Activated CD8-positive, alpha-beta memory T cell treated with anti-CD3 and anti-CD28 coated beads for 1 hour (primary cell): ENCODE results near the gene CASP10.

Experiments used
- DNase-seq, 2 donors: peaks; one replicate each; pipeline ENCODE4 v3.0.0-alpha.2; 2020; ENCODE audit warnings: low read depth in 1 of 2; ENCODE audit errors: extremely low read depth in 1 of 2

The CASP10 gene

DNA sequence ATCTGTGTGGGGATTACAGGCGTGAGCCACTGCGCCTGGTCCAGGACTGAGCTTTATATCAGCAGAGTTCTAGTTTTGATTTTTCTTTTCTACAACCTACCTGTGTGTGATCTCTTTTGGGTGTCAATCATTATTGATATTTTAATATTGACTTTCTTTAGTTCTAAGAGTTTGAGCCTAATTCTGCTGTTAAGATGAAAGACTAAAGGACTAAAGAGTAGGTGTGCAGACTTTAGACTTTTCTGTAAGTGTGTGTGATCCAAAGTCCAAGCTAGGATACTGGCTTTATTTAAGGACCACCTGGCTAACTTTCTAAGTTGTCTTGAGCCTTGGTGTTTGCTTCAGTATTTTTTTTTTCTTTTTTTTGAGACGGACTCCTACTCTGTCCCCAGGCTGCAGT lies 12.4 kb downstream of the CASP10 start:
- DNase-seq, result no peak

DNA sequence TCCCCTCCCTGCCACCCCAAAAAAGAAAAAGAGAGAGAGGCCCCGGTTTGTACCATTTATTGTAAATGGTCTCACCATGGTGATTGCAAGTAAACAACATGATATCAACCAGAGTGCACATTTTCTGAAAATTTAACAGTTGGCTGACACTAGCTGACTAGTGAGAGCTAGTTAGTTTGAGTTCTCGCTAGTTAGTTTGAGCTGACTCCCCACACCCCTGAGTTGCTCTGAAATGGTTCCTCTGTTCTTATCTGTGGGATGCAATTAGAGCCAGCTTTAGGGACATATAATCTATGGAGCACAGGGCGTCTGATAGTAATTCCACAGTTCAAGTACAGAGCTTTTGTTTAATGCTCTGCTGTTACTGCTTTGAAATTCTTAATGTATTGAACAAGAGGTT lies 13.1 kb downstream of the CASP10 start:
- no peak for DNase-seq

DNA sequence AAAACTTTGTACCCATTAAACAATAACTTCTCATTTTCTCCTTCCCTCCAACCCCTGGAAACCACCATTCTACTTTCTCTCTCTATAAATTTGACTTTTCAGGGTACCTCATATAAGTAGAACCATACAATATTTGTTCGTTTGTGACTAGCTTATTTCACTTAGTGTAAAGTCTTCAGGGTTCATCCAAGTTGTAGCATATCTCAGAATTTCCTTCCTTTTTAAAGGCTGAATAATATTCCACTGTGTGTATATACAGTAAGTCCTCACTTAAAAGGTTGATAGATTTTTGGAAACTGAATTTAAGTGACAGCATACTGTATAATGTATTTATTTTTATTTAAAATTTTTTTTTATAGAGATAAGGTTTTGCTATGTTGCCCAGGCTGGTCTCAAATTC lies 13.9 kb downstream of the CASP10 start:
- no peak for DNase-seq

DNA sequence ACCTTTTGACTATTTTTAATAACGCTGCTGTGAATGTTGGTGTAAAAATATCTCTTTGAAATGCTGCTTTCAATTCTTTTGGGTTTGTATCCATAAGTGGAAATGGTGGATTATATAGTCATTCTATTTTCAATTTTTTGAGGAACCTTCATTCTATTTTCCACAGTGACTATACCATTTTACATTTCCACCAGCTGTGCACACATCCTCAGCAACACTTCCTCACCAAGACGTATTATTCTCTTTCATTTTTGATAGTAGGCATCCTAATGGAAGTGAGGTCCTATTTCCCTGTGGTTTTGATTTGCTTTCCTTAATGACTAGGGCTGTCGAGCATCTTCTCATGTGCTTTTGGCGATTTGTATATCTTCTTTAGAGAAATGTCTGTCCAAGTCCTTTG lies 14.8 kb downstream of the CASP10 start:
- DNase-seq, result no peak

DNA sequence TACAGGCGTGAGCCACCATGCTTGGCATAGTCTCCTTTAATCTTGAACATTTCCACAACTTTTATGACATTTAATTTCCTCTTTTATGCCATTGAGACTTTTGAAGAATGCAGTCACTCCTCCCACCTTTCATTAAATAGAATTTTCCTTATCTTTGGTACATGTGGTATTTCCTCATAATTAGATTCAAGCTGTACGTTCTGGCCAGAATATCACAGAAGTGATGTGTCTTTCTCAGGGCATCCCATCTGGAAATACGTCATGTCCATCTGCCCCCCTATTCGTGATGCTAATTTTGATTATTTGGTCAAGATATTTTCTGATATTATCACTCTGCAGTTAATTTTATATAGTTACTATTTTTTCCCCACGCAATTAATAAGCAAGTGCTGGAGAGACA lies 16.9 kb downstream of the CASP10 start:
- no peak for DNase-seq

DNA sequence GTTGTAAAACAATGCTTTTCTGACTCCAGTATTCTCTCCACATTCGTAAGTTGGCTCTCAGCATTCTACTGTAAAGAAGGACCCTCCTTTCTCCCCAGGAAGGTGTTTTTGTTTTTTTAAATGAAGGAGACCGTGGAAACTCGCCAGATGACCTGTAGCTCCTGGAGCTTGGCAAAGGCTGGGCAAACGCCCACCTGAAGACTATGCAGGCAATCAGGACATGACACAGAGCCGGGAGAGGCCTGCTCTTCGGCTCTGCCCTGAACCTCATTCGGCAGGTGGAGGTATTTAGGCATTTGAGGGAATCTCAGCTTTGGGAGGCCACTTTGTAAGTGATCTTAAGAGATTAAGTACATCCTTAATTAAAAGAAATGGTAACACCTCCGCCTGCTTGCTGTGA lies 17.4 kb downstream of the CASP10 start:
- DNase-seq, result no peak

DNA sequence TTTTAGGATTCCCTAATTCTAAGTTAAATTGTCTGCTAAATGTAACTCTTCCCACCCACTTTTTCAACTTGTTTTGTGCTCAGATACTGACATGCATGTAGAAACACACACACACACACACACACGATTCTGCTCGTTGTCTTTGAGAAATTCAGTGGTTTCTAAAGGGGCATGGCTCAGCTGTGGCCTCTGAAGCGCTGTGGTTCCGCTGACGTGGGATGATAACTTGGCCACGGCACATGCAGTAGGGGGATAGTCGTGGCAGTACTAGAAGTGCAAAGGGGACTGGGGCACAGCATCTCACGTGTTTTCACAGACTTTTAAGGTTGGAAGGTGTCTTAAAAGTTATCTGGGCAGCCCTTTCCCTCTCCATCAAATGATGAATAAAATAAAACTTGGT lies 18.4 kb downstream of the CASP10 start:
- no peak for DNase-seq

DNA sequence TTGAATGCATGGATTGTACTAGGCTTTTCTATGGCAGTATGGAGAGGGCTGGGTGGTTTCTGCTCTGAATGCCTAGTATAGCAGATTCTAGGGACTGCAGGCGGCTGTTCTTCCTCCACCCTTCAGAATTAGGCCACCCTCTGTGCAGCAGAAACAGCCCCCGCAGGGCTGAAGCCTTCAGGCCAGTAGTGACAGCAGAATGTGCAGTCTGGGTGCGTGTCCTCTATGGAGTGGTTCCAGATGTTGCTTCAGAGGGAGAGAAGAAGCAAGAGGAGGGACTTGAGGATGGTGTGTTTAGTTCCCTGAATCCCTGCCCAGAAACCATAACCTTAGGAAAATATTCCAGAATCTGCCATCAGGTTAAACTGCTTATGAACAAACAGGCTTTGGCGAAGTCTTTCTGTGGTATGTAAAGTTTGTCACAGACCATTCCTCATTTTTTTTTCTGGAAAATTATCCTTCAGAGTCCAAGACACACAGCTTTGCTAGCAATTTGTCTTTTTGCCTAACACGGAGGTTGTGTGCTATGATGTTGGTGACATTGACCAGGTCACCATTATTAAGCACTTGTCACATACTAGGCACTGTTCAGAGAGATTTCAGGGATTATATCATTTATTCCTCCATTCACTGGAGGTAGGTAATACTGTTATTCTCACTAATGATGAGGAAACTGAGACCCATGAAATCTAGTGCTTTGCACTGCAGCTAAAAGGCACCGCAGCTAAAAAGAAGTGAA lies 21.1 kb downstream of the CASP10 start:
- DNase-seq, result no peak

DNA sequence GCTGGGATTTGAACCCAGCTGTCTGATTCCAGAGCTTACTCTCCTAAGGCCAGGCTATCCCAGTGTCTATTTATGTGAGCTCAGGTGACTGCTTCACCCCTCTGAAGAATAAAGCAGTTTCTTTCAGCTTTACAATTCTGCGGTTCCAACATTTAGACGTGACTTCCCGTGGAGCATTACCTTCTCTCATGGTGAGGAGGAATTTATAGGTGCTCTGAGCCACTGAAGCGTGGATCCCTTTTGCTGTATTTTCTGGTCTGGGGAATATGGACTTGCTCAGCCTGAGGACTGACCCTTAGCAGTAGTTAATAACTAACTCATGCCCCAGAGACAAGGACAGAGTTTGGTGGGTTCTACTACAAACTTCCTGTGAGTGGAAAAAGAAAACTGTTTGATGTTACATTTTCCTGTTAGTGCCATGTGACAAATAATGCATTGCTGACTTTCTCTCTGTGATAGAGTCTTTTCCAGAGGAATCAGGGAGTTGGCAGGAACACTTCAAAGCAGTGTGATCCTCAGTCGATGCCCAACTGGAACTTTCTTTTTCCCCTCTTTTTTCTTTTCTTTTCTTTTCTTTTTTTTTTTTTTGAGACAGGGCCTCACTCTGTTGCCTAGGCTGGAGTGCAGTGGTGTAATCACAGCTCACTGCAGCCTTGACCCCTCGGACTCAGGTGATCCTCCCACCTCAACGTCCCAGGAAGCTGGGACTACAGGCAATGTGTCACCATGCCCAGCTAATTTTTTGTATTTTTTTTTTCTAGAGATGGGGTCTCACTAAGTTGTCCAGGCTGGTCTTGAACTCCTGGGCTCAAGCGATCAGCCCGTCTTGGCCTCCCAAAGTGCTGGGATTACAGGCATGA lies 21.9 kb downstream of the CASP10 start:
- DNase-seq, result no peak

DNA sequence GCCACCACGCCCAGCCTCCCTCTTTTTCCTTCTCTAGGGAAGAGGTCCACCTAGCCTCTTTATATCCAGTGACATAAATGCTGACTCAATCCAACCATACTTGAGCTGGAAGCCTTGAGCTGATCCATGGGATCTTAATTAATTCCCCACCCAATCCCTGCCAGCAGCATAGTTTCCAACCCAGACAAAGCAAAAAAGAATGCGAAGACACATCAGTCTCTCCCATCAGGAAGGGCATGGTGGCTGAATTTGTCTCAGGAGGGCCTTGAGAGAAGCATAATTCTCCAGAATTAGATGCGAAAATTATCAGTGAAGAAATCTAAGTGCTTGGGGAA lies 22.5 kb downstream of the CASP10 start:
- DNase-seq, result no peak

DNA sequence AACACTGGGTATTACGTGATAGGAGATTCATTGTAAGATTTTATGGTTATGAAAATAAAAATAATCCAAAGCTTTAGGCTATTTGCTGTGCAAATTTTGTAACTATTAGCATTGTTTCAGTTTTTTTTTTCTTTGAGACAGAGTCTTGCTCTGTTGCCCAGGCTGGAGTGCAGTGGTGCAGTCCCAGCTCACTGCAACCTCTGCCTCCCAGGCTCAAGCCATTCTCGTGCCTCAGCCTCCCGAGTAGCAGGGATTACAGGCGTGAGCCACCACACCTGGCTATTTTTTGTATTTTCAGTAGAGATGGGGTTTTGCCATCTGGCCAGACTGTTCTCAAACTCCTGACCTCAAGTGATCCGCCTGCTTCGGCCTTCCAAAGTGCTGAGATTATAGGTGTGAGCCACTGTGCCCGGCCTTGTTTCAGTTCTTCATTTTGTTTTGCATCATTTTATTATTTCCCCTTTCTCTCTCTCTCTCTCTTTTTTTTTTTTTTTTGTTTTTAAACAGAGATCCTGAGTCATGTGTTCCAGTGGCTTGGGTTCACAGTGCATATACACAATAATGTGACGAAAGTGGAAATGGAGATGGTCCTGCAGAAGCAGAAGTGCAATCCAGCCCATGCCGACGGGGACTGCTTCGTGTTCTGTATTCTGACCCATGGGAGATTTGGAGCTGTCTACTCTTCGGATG lies 25.8 kb downstream of the CASP10 start:
- DNase-seq, result no peak

DNA sequence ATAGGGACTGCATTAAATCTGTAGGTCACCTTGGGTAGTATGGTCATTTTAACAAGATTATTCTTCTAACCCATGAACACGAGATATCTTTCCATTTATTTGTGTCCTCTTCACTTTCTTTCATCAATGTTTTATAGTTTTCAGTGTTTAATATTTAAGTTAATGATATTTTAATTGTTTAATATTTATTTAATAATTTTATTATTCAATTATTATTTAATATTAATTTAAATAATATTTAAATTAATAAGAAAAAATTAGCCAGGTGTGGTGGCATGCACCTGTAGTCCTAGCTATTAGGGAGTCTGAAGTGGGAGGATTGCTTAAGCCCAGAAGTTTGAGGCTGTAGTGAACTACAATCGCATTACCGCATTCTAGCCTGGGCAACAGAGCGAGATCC lies 33.0 kb downstream of the CASP10 start:
- DNase-seq, result no peak

DNA sequence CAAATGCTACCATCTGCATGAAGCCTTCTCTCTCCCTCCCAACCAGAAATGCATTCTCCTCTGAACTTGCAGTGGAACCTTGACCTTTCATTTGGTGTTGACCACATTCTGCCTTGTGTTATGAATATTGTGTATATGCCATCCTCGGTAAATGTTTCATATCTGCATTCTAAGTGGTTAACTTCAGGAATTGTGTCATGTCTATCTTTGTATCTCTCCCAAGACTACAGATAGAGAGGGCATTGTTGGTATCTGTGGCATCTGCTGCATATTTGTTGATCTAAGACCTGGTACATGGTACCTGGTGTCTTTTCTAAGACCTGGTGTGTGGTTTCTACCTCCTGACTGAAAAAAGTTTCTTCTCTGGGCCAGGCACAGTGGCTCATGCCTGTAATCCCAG lies 34.0 kb downstream of the CASP10 start:
- no peak for DNase-seq

DNA sequence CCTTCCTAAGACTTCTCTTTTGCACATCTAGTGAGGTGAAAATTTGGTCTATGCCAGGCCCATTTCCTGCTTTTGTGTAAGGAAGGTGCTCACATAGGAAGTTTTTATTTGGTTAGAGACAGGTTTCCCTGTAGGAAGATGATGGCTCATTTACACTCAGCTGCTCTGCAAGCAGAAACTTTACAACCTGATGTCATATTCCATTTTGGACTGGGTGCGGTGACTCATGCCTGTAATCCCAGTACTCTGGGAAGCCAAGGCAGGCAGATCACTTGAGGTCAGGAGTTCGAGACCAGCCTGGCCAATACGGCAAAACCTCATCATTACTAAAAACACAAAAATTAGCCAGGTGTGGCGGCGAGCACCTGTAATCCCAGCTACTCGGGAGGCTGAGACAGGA lies 35.8 kb downstream of the CASP10 start:
- DNase-seq, result no peak

DNA sequence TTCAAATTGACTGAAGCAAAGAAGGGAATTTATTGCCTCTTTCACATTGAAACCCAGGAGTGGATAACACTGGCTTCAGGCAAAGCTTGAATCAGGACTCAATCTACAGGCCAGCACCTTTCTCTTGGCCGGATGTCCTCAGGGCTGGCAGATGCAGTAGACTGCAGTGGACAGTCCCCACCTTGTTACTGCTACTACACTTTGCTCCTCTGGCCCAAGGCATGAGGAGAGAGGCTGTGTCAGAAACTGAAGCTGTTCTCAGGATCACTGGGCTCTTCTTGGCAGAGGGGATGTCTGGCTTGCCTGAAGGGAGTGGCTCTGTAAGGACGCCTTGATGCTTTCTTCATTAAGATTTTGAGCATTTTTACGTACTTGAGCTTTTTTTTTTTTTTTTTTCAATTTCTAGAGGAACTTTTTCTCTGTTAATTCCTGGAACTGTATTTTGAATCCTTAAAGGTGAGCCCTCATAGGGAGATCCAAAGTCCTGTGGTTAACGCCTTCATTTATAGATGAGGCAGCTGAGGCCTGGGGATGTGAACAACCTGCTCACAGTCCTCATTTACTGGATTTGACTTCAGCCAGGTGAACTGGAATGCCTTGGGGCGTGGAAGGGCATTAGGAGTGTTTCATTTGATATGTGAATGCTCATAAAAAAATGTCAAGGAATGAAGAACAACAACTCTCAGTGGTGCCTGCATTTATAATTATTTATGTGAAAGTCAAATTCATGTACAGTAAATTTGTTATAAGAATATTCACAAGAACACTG lies 36.6 kb downstream of the CASP10 start:
- DNase-seq, result no peak

DNA sequence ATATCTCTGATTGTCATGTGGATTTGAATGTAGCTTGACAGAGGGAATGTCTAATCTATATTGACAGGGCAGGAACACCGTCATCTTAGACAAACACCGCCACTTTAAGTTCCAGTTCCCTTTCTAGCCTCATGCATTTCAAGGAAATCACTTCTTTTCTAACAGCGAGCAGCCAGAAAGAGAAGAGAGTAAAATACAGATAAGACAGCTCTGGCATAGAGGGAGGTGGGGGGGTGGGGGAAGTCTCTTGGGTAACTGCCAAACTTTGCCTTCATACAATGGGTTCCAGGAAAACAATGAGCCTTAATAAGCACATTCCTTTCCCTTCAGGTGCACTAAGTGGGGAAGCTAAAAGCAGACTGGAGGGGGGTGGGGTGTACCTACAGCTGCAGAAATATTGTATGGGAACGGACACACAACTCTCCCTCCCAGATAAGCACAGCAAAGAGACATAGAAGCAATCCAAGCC lies 37.2 kb downstream of the CASP10 start:
- no peak for DNase-seq

DNA sequence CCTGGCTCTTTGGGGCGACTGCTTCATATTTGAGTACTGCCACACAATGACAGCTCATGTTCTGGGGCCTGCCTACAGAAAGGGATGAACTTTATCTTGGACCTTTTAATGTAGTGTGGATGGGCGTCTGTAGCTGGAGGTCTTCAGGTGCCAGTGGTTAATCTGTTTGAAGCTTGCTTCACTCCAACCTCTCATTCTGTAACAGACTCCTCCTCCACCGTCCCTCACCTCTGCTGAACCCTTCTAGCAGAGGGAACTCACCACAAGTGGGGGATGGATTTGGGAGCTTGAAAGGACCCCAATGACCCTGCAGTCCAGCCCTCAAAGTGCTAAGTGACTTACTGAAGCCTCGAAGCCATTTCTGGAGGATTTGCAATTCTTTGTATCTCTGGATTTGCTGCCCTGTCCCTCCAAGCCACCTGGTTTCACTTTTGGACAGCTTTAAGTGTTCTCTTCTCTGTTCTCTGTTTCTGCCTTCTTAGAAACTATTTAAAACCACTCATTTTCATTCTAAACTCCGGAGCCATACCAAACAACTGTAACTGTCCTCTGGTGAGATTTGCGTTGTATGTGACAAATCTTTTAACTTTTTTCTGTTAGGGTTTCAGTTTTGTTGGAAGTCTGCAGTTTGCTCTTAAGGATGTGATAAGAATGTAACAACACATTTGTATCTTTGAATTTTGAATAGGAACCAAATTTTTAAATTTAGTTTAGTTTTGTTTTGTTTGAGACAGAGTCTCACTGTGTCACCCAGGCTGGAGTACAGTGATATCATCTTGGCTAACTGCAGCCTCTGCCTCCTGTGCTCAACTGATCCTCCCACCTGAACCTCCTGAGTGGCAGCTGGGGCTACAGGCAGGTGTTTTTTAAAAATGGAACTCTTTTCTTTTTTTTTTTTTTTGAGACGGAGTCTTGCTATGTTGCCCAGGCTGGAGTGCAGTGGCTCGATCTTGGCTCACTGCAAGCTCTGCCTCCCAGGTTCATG lies 40.4 kb downstream of the CASP10 start:
- no peak for DNase-seq

DNA sequence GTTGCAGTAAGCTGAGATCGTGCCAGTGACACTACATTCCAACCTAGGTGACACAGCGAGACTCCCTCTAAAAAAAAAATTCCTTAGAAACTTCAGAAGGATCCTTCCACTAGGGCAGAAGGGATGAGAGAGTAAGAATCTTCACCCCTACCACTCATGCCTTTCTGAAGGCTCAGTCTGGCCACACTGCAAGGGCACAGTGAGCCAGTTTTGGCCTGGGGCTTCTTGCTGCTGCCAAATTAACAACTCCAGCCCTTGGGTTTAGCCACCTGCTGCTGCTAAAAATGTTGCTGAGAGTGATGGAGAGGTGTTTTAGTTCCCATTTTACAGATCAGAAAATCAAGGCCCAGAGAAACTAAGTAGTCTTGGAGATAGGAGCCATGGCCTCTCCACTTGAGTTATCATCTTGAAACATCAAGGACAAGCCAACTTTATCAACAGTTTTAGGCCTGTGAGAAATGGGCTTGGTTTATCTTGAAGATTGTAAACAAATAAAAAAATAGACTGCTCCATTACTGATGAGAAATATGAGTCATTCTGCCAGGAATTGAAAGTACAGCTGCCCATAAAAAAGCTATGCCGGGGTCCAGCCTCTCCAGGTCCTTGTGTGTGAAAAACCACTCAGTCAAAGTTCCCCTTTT lies 45.5 kb downstream of the CASP10 start:
- no peak for DNase-seq

DNA sequence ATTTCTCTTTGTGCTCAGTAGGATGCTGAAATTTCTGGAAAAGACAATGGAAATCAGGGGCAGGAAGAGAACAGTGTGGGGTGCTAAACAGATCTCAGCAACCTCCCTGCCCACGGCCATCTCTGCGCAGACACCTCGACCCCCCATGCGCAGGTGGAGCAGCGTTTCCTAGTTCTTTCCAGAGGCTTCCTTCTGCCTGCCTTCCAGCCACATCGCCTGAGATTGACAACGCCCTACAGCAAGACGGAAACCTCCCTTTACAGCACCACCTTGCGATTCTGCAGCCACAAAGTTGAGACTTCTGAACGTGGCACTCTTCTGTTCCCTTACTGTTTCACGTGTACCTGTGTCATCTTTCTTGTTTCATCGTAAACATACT lies 46.0 kb downstream of the CASP10 start:
- no peak for DNase-seq
